Caco-2 (cell line): Measurements from ENCODE around the gene PPP1R37. TPM values are rescaled to one million over a fixed set of nuclear protein-coding genes. Genes with fewer than 3 reads are reported as not detected.

Experiments used
- BruUV-seq: library from RNA; stranded (reverse); fragments of 400-500 nt; replicated peaks from 2 replicates; lab custom pipeline; 2021; lab: Mats Ljungman, UMichigan
- CTCF ChIA-PET: fragments of 300-600 bp; sonication (Branson Sonifier 250); formaldehyde crosslinking; loops from one replicate; lab custom pipeline; 2022; ENCODE audit warnings: antibody characterized with exemption; lab: Charles Lee
- POLR2A ChIA-PET: fragments of 300-600 bp; sonication (Branson Sonifier 250); formaldehyde crosslinking; loops from one replicate; lab custom pipeline; 2022; ENCODE audit warnings: antibody characterized with exemption; lab: Charles Lee
- DNase-seq, 2 experiments: peaks; one replicate each; pipeline versions ENCODE4 v3.0.0 to v3.0.0-alpha.2; 2020 to 2022
- H3K27me3 ChIP-seq: replicated peaks from 2 replicates; pipeline ENCODE4 v1.6.0; 2011; ENCODE audit warnings: low read length; ENCODE audit not compliant: control insufficient read depth, insufficient read depth
- H3K36me3 ChIP-seq: 2 replicates; pipeline ENCODE4 v1.5.1; 2011; ENCODE audit warnings: low read length; ENCODE audit not compliant: control insufficient read depth, insufficient read depth
- H3K4me1 ChIP-seq: fragments of 250-450 bp; sonication (Bioruptor Pico); 2 replicates; pipeline ENCODE4 v1.5.1; 2020; ENCODE audit warnings: mild to moderate bottlenecking
- H3K4me3 ChIP-seq: 2 replicates; pipeline ENCODE4 v1.5.1; 2011; ENCODE audit warnings: low read depth, mild to moderate bottlenecking, control low read depth, low read length
- H3K9me3 ChIP-seq: fragments of 250-450 bp; sonication (Bioruptor Pico); 2 replicates; pipeline ENCODE4 v1.5.1; 2020; ENCODE audit warnings: mild to moderate bottlenecking, moderate library complexity
- H3K27ac Mint-ChIP-seq: one replicate; pipeline ENCODE4 v1.8.0; 2022; ENCODE audit warnings: mixed read lengths; ENCODE audit not compliant: unreplicated experiment
- H3K27me3 Mint-ChIP-seq: one replicate; pipeline ENCODE4 v1.8.0; 2022; ENCODE audit warnings: mixed read lengths; ENCODE audit not compliant: insufficient read depth, unreplicated experiment
- H3K36me3 Mint-ChIP-seq: one replicate; pipeline ENCODE4 v1.8.0; 2022; ENCODE audit warnings: mild to moderate bottlenecking, mixed read lengths; ENCODE audit not compliant: insufficient read depth, unreplicated experiment
- H3K4me1 Mint-ChIP-seq: one replicate; pipeline ENCODE4 v1.8.0; 2022; ENCODE audit warnings: low read depth, mixed read lengths; ENCODE audit not compliant: unreplicated experiment
- H3K4me3 Mint-ChIP-seq: one replicate; pipeline ENCODE4 v1.8.0; 2022; ENCODE audit warnings: mild to moderate bottlenecking, moderate library complexity, mixed read lengths; ENCODE audit not compliant: unreplicated experiment
- H3K9me3 Mint-ChIP-seq: one replicate; pipeline ENCODE4 v1.8.0; 2022; ENCODE audit warnings: mixed read lengths; ENCODE audit not compliant: unreplicated experiment
- intact Hi-C: fragments of 100-400 bp; cut with micrococcal nuclease; formaldehyde crosslinking; loops from one replicate; pipeline ENCODE4 v1.10.0; 2022; ENCODE audit not compliant: unreplicated experiment
- total RNA-seq: library from RNA; stranded (reverse); gene quantifications from 2 replicates; pipeline ENCODE4 v1.2.3, GENCODE V29; 2022
- TF ChIP-seq, protein P1 (sequence below), 2 experiments: fragments of 200-600 bp in 1 of 2; IDR thresholded peaks; 1 replicate in 1 of 2; 2 replicates in 1 of 2; pipeline versions ENCODE4 v1.5.1 to v1.8.0; 2011 to 2022; ENCODE audit warnings: antibody characterized with exemption in 1 of 2, control low read depth in 1 of 2, inconsistent platforms in 1 of 2, low read depth in 1 of 2, low read length in 1 of 2, mild to moderate bottlenecking in 1 of 2, moderate library complexity in 1 of 2; ENCODE audit not compliant: insufficient read depth in 1 of 2, severe bottlenecking in 1 of 2, unreplicated experiment in 1 of 2

PPP1R37 gene
- total RNA-seq, 1 experiment from 2014 or later: 42.1 TPM

DNA sequence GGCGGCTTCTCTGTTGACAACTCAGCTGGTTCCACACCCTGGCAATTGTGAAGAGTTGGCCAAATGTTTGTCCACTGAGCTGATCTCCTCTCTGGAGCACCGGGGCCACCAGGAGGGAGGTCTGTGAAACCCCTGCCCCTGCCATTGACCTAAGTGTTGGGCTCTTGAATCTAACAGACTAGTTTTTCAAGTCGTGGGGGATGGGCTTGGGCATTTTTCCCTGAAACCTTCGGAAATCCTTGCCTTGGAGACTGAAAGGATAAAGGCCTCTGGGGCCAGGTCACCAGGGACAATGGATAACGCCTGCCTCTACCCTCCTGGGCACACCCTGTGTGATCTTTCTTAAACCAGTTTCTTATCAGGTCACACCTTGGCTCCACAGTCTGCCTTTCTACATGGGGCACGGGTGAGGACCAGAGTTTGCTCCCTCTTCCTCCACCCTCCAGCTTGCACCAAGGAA is 13.0 kb upstream of the PPP1R37 start:
- Histone ChIP-seq H3K9me3 (no peaks in the 10 kb centered on the region), H3K27me3 (no peaks in the 10 kb centered on the region), H3K4me3 (peak overlapping the region; percentile 99), H3K36me3 (no peaks in the 10 kb centered on the region), H3K4me1 (peaks cover 22% of the 10 kb centered on the region)
- Mint-ChIP-seq H3K36me3 (peaks cover 51% of the 10 kb centered on the region), H3K4me3 (peak overlapping the region; percentile 98), H3K27me3 (no peaks in the 10 kb centered on the region), H3K4me1 (peaks cover 23% of the 10 kb centered on the region), H3K9me3 (no peaks in the 10 kb centered on the region), H3K27ac (peak overlapping the region; percentile 94)
- peak in 1 of 2 experiments; percentile 57 for DNase-seq
- intact Hi-C loops: loop anchor here (5.0 to 10.0 kb wide), 2 partner anchors 78 to 175 kb away; partner anchors contain the start of genes APOE and RELB
- no TSS peak for BruUV-seq
- POLR2A ChIA-PET: interaction anchor here (1.6 kb wide), 1 partner anchor 12 kb away, joined by 6 read pairs; no protein-coding TSS in a partner anchor
- CTCF ChIA-PET: interaction anchor here (0.7 kb wide), 1 partner anchor 693 kb away, joined by 3 read pairs; no protein-coding TSS in a partner anchor
- TF ChIP-seq, protein P1, sequence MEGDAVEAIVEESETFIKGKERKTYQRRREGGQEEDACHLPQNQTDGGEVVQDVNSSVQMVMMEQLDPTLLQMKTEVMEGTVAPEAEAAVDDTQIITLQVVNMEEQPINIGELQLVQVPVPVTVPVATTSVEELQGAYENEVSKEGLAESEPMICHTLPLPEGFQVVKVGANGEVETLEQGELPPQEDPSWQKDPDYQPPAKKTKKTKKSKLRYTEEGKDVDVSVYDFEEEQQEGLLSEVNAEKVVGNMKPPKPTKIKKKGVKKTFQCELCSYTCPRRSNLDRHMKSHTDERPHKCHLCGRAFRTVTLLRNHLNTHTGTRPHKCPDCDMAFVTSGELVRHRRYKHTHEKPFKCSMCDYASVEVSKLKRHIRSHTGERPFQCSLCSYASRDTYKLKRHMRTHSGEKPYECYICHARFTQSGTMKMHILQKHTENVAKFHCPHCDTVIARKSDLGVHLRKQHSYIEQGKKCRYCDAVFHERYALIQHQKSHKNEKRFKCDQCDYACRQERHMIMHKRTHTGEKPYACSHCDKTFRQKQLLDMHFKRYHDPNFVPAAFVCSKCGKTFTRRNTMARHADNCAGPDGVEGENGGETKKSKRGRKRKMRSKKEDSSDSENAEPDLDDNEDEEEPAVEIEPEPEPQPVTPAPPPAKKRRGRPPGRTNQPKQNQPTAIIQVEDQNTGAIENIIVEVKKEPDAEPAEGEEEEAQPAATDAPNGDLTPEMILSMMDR (IDR thresholded peaks at IDR 0.05; ENCODE audit: insufficient read depth in 1 of 2, low read depth in 1 of 2, low read length in 1 of 2, severe bottlenecking in 1 of 2, unreplicated experiment in 1 of 2): no peak

DNA sequence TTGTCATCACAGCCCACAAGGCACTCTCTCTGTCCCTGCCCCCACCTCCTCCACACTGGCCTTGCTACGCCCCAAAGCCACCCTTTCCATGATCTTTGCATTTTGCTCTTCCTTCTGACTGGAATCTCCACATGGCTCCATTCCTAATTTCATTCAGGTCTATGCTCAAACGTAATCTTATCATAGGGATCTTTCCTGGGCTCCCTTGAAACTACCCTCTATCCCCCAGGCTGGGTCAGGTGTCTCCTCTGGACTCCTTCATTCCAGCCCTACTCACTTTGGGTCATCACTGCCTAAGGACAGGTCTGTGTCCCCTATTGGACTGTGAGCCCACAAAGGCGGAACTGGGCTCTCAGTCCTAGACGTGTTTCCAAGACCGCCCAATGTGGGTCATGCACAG is 10.8 kb upstream of the PPP1R37 start:
- DNase-seq: no peak
- TF ChIP-seq, protein P1 (IDR thresholded peaks at IDR 0.05; ENCODE audit: insufficient read depth in 1 of 2, low read depth in 1 of 2, low read length in 1 of 2, severe bottlenecking in 1 of 2, unreplicated experiment in 1 of 2): no peak
- ChIA-PET CTCF (no interaction called here), POLR2A (no interaction called here)
- H3K9me3 Mint-ChIP-seq: no peaks in the 10 kb centered on the region
- Histone ChIP-seq H3K4me3 (no peak overlapping the region), H3K4me1 (peaks cover 14% of the 10 kb centered on the region), H3K27me3 (no peaks in the 10 kb centered on the region), H3K36me3 (no peaks in the 10 kb centered on the region; the same call in 1 of the 2 replicates), H3K9me3 (no peaks in the 10 kb centered on the region)
- H3K27me3 Mint-ChIP-seq: no peaks in the 10 kb centered on the region
- H3K4me3 Mint-ChIP-seq: peak overlapping the region; percentile 34
- no peak overlapping the region for H3K27ac Mint-ChIP-seq
- intact Hi-C loops: no loop called here
- no TSS peak for BruUV-seq
- peaks cover 15% of the 10 kb centered on the region for H3K4me1 Mint-ChIP-seq
- peaks cover 51% of the 10 kb centered on the region for H3K36me3 Mint-ChIP-seq

DNA sequence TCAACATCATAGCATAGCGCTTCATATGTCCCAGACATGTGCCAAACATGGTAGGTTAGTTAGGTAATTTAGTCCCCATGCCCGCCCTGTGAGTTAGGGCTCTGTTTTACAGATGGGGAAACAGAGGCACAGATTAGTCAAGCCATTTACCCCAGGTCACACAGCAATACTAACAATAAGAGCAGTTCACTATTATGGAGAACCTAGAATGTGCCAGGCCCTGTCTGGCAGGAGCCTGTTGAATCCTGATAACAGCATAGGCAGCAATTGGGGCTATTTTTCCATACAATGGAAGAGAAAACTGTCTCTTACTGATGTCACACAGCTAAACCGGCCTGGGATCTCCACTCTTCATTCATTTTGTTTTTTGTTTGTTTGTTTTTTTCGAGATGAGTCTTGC is 6.5 kb upstream of the PPP1R37 start:
- no TSS peak for BruUV-seq
- Mint-ChIP-seq H3K4me3 (no peak overlapping the region), H3K36me3 (peaks cover 48% of the 10 kb centered on the region), H3K9me3 (no peaks in the 10 kb centered on the region), H3K27ac (no peak overlapping the region), H3K4me1 (peaks cover 17% of the 10 kb centered on the region), H3K27me3 (no peaks in the 10 kb centered on the region)
- Histone ChIP-seq H3K4me3 (no peak overlapping the region), H3K36me3 (no peaks in the 10 kb centered on the region; the same call in none of the 2 replicates), H3K9me3 (no peaks in the 10 kb centered on the region), H3K4me1 (peaks cover 5% of the 10 kb centered on the region; the same call in 1 of the 2 replicates), H3K27me3 (no peaks in the 10 kb centered on the region)
- ChIA-PET POLR2A (no interaction called here), CTCF (no interaction called here)
- no peak for DNase-seq
- intact Hi-C loops: no loop called here
- TF ChIP-seq, protein P1 (IDR thresholded peaks at IDR 0.05; ENCODE audit: insufficient read depth in 1 of 2, low read depth in 1 of 2, low read length in 1 of 2, severe bottlenecking in 1 of 2, unreplicated experiment in 1 of 2): no peak
